HG02840 (cell line): ENCODE measurements around the gene IQGAP2.
"Not testable (repeated sequence)": the region's sequence is repeated elsewhere in the genome, so short reads cannot be mapped to it uniquely, and the experiment has no call there.

ENCODE experiments used
- ATAC-seq: cut with Tn5 transposase; IDR thresholded peaks from one replicate; pipeline ENCODE4 v1.9.1; 2021; ENCODE audit warnings: mild to moderate bottlenecking, moderate library complexity, moderate number of reproducible peaks; ENCODE audit not compliant: unreplicated experiment, low FRiP score

The IQGAP2 gene

DNA sequence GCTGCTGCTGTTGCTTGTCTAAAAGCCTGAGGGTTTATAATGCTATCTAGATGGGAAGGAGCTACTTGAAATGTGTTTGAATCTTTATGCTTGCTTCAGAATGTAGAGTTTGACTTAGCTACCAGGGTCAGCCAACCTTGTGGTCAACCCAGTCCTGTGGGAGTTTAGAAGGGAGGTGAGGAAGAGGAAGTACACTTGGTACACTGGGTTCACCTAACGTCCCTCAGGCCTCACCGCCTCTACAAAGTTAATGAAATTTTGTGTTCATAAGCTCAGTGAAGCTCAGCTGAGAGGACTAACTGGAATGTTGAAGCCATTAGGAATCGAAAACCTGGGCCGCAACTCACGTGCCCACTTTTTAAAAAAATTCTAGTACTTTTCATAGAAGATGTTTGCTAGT is 10.7 kb downstream of the IQGAP2 start:
- ATAC-seq: no peak

DNA sequence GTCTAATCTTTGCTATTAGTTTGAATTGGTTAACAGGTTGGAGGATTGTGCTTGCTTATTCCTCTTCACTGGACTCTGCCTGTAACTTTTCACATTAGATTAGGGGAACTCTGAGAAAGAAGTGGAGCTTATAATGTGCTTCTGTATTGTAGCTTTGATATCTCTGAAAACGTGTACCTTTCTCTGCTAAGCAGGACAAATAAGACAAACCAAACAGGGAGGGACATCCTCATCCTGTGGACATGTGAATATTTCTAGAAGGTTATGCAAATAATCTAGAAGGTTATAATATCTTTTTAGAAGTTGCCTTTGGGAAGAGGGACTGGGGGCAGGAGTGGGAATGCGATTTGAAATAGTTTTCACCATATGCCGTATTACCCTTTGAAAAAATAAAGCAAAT is 11.7 kb downstream of the IQGAP2 start:
- no peak for ATAC-seq

DNA sequence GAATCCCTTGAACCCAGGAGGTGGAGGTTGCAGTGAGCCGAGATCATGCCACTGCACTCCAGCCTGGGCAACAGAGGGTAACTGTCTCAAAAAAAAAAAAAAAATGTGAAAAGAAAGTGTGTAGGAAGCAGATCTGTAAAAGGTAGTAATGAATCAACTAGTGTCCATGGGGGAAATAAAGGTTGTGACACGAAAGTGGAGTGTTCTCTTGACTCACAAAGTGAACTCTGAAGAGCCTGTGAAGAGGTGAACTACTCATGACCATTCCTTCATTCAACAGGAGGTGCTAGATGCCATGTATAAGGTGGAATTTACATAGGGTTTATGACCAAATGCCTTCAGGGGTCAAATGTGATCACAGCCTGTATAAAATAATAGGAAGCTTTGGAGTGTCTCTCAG is 12.8 kb downstream of the IQGAP2 start:
- no peak for ATAC-seq

DNA sequence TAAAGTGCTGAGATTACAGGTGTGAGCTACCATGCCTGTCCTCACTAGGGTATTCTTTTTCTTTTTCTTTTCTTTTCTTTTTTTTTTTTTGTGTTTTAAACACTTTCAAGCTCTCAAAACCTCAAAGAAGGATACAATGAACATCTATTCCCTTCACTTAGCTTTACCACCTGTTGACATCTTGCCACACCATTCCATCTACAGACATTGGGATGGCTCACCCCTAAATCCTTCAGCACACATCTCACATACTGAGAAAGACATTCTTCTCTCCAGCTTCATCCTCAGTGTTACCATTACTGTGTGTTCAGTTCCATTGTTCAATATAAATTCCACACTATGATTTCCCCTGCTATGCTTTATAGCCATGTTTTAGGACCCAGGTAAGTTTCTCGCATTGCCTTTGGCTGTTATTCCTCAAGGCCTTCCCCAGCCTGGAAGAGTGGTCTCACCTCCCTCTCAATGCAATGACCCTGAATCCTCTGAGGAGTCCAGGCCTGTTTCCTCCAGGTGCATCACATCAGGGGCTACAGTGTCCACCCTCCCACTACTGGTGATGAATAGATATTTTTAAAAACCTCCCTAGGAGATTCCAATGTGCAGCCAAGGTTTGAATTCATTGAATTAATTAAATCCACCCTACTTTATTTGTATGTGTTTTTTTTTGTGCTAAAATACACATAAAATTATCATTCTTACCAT is 16.7 kb downstream of the IQGAP2 start:
- ATAC-seq: no peak

GRCh38 chr5:76422227-76422626 is 19.1 kb downstream of the IQGAP2 start:
- ATAC-seq: no peak

DNA sequence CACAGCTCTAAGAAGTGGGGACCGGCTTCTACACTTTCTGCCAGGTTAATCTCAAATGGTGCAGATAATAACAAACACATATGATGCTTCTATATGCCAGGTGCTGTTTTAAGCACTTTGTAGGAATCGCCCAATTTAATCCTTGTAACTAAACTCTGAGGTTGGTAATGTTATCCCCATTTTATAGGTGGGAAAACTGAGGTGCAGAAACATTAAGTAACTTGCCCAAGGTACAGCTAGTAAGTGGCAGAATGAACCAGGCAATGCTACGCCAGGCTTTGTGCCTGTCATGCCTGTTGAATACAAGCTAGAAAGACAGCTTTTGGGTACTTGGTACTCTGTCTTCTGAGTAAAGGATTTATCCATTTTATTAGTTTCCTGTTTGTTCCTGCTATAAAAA is 19.7 kb downstream of the IQGAP2 start:
- ATAC-seq: no peak

GRCh38 chr5:76425146-76425545 is 22.1 kb downstream of the IQGAP2 start:
- ATAC-seq: no peak

DNA sequence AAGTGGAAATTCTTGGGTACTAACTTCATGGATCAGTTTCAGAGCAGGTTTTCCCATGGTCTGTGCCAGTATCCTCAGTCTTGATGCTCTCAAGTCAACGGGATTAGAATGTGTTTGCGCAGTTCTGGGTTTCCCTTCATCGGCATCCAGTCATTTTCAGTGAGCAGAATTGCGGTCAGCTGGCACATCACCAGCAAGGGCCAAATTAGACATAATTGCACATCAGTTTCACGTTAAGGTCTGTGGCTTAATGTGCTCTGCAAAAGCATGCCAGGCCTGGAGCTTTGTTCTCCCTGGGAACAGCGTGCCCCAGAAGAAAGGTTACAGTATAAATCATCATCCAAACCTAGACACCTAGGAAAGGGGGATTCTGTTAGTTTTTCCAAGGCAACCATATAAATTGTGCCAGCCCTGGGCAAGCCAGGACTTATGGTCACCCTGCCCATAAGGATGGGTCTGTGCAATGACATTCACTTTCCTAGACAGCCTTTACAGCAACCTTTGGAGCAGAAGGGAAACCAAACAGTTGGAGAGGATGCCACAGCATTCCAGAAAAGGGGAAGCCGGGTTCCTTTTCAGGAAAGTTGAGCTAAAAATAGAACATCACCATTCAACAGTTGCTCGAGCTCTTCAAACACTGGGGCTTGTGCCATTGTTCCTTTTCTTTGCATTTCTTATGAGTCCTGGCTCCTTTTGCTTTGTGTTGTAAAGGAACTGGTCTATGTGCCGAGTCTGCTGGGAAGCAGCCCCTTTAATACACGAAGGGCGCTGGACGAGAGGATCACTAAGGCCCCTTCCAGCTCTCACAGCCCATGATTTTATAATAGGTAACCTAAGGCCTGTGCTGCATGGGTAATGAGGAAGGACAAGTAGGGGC is 23.1 kb downstream of the IQGAP2 start:
- no peak for ATAC-seq

DNA sequence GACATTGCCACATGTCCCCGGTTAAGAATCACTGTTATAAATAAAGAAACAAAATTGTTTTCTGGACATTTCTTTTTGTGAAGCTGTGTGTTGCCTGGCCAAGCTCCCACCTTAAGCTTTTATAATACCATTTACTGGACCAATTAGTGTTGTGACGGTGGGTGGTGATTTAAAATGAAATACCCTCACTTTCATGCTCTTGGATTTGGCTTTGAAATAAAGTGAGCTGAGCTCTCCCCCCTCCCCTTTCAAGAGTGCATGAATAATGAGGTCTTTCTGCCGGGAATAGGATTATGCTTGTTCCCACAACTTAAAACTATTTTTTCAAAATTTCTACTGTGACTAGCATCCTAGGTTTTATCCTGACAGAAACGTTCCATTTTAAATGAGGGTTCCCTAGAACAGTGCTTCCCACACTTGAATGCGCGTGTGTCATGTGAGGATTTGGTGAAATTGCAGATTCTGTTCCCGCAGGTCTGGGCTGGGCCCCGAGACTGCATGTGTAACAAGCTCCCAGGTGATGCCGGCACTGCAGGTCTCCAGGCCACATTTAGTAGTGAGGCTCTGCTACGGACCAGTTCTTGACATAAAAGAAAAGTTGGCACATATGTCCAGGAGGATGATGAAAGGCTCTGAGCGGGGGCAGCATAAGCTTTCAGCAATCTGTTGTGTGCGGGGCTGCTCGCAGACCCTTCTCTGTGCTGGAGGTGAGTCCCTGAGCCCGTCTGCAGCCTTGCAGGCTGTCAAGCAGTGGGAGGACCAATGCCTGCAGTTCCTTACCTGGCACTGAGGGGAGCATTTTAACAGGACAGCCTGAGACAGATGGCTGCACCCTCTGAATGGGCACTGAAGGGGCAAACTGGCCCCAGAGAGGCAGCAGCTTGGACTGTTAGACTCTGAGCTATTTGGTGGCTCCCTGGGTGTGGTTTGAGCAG is 24.4 kb downstream of the IQGAP2 start:
- no peak for ATAC-seq

DNA sequence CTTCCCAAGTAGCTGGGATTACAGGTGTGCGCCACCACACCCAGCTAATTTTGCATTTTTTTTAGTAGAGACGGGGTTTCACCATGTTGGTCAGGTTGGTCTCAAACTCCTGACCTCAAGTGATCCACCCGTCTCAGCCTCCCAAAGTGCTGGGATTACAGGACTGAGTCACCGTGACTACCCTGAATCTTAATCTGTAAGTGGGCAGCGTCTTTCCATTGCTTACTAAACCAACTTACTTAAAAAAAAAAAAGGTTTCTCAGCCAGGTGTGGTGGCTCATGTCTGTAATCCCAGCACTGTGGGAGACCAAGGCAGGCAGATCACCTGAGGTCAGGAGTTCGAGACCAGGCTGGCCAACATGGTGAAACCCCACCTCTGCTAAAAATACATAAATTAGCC is 25.5 kb downstream of the IQGAP2 start:
- not testable (repeated sequence) for ATAC-seq

DNA sequence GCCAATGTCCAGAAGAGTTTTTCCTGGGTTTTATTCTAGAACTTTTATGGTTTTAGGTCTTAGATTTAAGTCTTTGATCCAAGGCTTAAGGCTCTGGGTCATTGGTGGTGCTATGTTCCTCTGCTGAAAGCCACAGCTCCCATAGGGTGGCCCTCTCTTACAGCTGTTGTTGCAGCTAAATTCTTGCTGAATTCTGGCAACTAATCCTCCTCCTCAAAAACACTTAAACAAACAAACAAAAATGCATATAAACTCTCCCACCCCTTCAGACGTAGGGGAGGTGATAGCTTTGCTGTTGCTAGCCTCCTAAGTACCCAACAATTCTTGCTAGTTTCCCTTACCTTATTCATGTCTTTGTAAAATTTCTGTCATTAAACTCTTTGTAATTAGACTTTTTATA is 30.2 kb downstream of the IQGAP2 start:
- no peak for ATAC-seq

DNA sequence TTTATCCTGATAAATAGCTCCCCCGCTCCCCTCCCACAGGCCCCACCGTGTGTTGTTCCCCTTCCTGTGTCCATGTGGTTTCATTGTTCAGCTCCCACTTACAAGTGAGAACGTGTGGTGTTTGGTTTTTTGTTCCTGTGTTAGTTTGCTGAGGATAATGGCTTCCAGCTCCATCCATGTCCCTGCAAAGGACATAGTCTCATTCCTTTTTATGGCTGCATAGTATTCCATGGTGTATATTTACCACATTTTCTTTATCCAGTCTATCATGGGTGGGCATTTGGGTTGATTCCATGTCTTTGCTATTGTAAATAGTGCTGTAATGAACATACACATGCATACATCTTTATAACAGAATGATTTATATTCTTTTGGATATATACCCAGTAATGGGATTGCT is 34.4 kb downstream of the IQGAP2 start:
- not testable (repeated sequence) for ATAC-seq

DNA sequence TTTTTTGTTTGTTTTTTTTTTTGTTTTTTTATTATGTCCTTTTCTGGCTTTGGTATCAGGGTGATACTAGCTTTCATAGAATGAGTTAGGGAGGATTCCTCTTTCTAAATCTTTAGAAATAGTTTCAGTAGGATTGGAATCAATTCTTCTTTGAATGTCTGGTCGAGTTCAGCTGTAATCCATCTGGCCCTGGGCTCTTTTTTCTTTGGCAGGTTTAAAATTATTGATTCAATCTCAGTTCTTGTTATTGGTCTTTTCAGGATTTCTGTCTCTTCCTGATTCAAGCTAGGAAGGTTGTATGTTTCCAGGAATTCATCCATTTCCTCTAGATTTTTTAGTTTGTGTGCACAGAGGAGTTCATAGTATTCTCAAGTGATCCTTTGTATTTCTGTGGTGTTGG is 34.9 kb downstream of the IQGAP2 start:
- no peak for ATAC-seq

DNA sequence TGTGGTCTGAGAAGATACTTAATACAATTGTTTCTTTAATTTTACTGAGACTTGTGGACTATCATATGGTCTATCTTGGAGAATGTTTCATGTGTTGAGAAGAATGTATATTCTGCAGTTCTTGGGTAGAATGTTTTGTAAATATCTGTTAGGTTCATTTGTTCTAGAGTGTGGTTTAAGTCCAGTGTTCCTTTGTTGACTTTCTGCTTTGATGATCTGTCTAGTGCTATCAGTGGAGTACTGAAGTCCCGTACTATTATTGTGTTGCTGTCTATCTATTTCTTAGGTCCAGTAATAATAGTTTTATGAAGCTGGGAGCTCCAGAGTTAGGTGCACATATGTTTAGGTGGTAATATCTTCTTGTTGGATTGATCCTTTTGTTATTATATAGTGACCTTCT is 36.1 kb downstream of the IQGAP2 start:
- ATAC-seq: no peak

DNA sequence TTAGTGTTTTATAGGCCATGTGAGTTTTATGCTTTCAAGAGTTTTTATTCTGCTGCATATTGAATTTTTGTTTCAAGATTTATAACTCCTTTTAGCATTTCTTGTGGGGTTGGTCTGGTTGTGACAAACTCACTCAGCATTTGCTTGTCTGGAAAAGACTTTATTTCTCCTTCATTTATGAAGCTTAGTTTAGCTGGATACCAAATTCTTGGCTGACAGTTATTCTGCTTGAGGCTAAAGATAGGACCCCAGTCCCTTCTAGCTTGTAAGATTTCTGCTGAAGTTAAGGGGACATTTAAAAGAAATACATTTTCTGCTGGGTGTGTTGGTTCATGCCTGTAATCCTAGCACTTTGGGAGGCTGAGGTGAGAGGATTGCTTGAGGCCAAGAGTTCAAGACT is 36.8 kb downstream of the IQGAP2 start:
- no peak for ATAC-seq

DNA sequence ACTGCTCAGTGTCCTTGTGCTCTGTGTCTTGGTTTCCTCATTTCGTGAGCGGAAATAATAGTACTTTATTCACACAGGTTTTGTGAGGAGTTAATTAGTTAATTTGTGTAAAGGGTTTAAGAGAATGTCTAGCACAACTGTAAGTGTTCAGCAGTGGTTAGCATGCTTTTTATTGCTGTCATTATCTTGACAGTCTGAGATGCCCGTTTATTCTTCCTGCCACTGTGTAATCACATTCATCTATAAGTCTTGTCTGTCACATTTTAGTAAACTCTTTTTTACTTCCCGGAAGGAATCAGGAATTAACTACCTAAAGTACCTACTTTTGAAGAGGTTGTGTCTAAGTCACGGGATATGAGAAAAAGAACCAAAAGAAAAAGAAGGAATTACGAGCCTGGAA is 38.0 kb downstream of the IQGAP2 start:
- no peak for ATAC-seq

DNA sequence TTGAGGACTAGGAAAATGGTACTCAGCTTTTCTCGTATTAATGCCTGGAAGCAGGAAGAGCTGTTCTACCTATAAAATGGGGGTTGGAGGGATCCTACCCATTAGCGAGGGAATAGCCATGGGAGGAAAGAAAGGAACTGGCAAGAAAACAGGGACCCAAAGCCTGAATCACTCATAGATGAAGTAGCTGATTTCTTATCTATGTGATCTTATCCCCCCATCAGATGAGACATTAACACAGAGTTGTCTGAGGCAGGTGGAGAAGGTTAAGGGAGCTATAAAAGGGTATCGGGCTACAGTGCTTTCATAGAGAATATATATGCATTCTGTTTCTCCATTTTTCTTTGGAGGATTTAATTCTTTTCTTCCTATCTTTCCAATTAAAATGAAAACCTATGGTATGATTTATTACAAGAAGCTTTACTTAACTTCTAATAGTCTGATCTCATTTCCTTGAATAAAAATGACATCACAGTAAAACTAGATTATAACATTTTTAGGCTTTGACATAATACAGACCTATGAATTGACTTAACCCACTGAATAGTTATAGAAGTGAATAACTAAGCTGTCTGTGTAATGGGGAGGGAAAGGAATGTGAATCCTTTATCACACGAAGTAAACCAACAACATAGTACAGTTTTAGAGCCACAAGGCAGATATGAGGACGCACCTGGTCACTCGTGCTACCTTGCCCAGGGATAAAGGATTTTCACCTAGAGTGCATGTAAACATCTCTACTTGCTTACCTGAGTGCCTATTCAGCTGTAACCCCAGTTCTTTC is 39.0 kb downstream of the IQGAP2 start:
- ATAC-seq: no peak

DNA sequence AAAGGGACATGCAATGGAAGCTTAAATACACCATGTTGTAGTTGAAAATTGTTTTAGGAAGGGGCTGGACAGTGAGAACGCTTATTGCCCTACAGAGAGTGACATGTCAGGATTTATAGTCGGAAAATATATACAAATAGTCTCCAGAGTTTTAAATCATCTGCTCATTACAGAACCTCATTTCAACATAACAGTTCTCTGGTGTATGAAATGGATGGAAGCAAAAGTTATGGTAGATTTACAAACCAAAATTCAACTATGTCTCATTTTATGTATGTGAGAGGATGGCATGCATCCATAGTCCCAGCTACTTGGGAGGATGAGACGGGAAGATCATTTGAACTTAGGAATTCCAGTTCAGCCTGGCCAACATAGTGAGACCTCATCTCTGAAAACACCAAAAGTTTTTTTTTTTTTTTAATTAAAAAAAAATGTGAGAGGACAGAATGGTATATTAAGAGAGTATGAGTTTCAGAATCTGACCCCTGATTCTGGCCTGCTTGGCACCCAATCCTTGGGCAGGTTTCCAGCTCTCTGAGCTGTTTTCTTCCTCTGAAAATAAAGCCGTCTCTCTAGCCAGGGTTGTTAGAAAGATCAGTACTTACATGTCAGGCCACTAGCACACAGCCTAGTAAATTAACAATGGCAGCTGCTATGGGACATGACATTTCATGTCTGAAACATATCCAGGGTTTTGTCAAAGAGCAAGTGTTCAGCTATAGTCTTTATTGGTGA is 40.1 kb downstream of the IQGAP2 start:
- no peak for ATAC-seq

DNA sequence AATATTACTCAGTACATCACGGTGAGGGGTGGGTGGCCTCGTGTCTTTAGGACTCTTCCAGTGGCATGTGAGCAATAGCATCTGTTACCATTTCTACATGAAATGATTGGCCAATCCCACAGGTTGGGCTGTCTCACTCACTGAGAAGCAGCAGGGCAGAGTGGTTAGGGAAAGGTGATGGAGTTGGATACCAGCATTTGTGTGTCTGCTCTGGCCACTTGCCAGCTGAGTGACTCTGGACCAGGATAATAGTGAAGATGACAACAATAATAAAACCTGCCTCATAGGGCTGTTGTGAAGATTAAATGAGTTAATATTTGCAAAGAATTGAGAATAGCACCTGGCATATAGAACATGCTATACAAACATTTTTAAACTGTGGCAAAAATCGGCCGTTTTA is 42.0 kb downstream of the IQGAP2 start:
- ATAC-seq: no peak
